ENCODE results near the gene LYSMD2. TPM values are rescaled to one million over a fixed set of nuclear protein-coding genes. Genes with fewer than 3 reads are reported as not detected.
A peak's percentile ranks its signal among the peaks of the same experiment; 100 is the strongest.

LYSMD2 gene
- total RNA-seq, 1 donor from 2014 or later = 4.3 TPM

GRCh38 chr15:51688863-51689262 lies 48.6 kb downstream of the LYSMD2 start:
- DNase-seq = no peak
- no peak for ATAC-seq (ENCODE audit: poor library complexity)
- intact Hi-C loops (cut with DNase I) = no loop called here

DNA sequence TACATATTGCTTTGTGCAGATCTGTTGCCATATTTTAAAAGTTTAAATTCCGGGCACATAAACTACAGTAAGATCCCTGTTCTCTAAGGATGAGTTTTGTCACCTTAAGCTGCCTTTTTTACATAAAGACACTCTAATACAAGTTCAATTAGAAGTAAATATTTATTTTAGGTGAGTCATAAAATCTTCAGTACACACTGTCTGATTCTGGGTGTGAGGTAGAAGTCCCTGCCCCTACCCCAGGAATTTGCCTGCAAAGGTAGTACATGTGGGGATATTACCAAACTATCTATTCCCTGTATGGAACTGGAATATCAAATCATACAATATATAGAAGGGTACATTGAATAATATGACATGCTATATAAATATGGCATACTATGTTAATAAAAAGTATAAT lies 49.9 kb downstream of the LYSMD2 start:
- intact Hi-C loops (cut with DNase I) = no loop called here
- DNase-seq (no peak), ATAC-seq (ENCODE audit: poor library complexity) (no peak)

DNA sequence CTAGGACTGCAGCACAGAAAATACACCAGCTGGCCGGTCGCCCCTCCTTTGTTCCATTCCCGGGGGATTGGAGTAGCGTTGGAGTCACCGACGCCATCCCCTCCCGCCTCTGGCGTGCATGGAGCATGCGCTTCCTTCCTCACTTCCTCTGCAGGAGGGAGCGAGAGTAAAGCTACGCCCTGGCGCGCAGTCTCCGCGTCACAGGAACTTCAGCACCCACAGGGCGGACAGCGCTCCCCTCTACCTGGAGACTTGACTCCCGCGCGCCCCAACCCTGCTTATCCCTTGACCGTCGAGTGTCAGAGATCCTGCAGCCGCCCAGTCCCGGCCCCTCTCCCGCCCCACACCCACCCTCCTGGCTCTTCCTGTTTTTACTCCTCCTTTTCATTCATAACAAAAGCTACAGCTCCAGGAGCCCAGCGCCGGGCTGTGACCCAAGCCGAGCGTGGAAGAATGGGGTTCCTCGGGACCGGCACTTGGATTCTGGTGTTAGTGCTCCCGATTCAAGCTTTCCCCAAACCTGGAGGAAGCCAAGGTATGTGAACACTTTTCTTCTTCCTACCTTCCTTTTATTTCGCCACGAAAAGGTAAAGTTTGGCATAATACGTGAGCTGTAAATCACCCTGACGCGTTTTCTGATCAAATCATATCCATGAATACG lies 56.0 kb downstream of the LYSMD2 start, which contains the start of gene SCG3:
TSS of gene SCG3 (plus strand) at position 201 of the 661 bp plus-strand sequence. CDS start at position 454, 253 bp downstream.
- ATAC-seq (ENCODE audit: poor library complexity) = peak; percentile 90
- intact Hi-C loops (cut with DNase I) = no loop called here
- peak; percentile 88 for DNase-seq

- DNase-seq (no peak), ATAC-seq (ENCODE audit: poor library complexity) (no peak)
- intact Hi-C loops (cut with DNase I) = no loop called here
Measured at GRCh38 chr15:51680321-51680720, 57.1 kb downstream of the LYSMD2 start.

DNA sequence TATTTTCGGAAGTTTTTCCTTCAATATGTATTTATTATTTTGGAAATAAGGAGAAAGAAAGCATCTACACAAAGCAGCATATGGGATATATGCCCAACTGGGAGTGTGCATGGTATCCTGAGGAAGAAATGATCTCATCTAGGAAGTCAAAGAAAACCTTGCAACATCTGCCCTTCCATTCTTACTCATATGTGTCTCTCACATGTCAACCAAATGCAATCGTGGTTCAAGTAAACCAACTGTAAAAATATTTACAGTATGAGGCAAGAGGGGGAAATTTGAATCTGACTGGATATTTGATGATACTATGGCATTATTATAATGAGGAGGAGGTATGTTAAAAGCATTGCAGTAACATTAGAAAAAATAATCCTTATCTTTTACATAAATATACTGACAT lies 59.4 kb downstream of the LYSMD2 start:
- DNase-seq (no peak), ATAC-seq (ENCODE audit: poor library complexity) (no peak)
- intact Hi-C loops (cut with DNase I) = no loop called here

GRCh38 chr15:51677452-51677851 lies 60.0 kb downstream of the LYSMD2 start:
- DNase-seq = no peak
- ATAC-seq (ENCODE audit: poor library complexity) = no peak
- intact Hi-C loops (cut with DNase I) = no loop called here

DNA sequence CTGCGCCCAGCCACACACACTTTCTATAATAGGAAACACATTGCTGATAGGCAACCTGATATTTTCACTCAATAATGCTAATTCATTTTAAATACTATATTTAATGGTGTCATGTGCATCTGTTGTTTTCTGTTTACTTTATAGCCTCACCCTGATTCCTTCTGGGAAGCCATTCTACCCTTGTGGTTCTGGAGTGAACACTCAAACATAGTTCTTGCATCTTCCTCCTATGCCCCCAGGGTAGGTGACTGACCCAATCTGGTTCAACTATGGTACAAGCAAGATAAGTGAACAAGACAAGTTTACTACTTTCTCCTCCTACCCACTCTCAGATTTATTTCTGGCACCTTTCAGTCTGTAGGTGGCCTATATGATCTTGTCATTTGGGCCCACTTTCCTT lies 60.4 kb downstream of the LYSMD2 start:
- intact Hi-C loops (cut with DNase I) = no loop called here
- no peak for DNase-seq
- ATAC-seq (ENCODE audit: poor library complexity) = no peak

DNA sequence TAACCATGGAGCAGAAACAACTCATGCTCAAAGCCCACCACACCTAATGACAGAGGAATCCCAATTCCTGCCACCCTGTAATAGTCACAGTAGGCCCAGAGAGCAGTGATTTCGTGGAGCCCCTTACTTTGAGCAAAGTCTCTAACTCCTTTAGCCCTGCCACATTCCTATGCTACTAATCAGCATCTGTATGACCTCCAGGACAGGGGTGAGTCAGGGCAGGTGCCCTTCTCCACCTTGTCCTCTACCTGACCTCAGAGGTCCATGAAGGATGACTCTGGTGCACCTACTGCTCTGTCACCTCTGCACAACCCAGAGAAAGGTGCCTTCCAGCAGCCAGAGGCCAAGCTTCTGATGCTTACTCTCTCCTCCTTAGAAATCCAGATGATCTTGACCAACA lies 62.2 kb downstream of the LYSMD2 start:
- DNase-seq (no peak), ATAC-seq (ENCODE audit: poor library complexity) (no peak)
- intact Hi-C loops (cut with DNase I) = no loop called here

Other genes with a start within 250 kb of the LYSMD2 start
- 6.5 TPM for gene DMXL2, start 114.9 kb downstream of the LYSMD2 start, total RNA-seq
- not detected for gene SCG3, start 56.2 kb downstream of the LYSMD2 start, total RNA-seq
- gene TMOD2, start 13.9 kb upstream of the LYSMD2 start, total RNA-seq = 7.3 TPM
- 17.6 TPM for gene TMOD3, start 92.0 kb upstream of the LYSMD2 start, total RNA-seq
- 7.8 TPM for gene LEO1, start 234.1 kb upstream of the LYSMD2 start, total RNA-seq

Measured in Right ventricle myocardium superior (tissue), 1 donor.